ENCODE data around the gene DEPDC7. TPM values are rescaled to one million over a fixed set of nuclear protein-coding genes. Genes with fewer than 3 reads are reported as not detected.
"Not testable (repeated sequence)": the region's sequence is repeated elsewhere in the genome, so short reads cannot be mapped to it uniquely, and the experiment has no call there.

The DEPDC7 gene
- total RNA-seq, 1 experiment from 2014 or later = 4.4 TPM

DNA sequence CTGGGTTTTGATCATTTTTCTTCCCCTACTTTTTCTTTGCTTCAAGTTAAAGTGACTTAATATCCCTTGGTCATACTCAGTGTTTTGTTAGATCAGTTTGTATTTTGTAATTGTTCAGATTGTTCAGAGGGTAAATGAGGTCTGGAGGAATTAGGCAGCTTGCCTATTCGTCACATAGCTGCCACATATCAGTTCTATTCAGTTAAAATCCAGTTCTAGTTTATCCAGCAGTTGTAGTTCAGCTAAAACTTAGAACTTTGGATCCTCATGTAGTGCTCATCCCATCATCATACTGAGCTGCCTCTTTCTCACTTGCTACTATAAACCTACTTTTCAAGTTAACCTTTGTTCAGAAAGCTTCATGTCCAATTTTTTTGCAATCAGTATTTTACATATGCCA lies 47.1 kb upstream of the DEPDC7 start:
- no peaks in the 10 kb centered on the region for H3K4me1 ChIP-seq (ENCODE audit: insufficient read depth, low read length)
- H3K79me1 ChIP-seq (ENCODE audit: insufficient read depth, low read depth, low read length, poor library complexity, severe bottlenecking) = no peaks in the 10 kb centered on the region
- no peak overlapping the region for H3K4ac ChIP-seq (ENCODE audit: low read depth, low read length)
- H2BK12ac ChIP-seq (ENCODE audit: insufficient read length, low read depth, low read length) = no peak overlapping the region
- Mint-ChIP-seq H3K27me3 (ENCODE audit: low read depth) (no peaks in the 10 kb centered on the region), H3K27ac (peak overlapping the region in 1 of 3 experiments; percentile 87; a peak in 3 of 7 replicates), H3K4me3 (no peak overlapping the region), H3K9me3 (no peaks in the 10 kb centered on the region), H3K36me3 (ENCODE audit: insufficient read depth in 1 of 3, low read depth in 3 of 3) (peaks cover 39 to 85% (median 84%) of the 10 kb centered on the region in 3 experiments), H3K4me1 (0 out of 4 replicates have a peak, but pooled peaks cover 0 to 2% of the 10 kb centered on the region in 2 experiments)
- H3K23ac ChIP-seq (ENCODE audit: insufficient read length, low read depth, low read length) = no peak overlapping the region
- no peaks in the 10 kb centered on the region for H3K79me2 ChIP-seq (ENCODE audit: insufficient read depth, low read length)
- H2BK20ac ChIP-seq (ENCODE audit: low read depth, low read length, poor library complexity, severe bottlenecking) = no peak overlapping the region
- H4K8ac ChIP-seq (replicated peaks; ENCODE audit: insufficient read length, low read depth, low read length) = no peak overlapping the region
- TF ChIP-seq, protein P1, sequence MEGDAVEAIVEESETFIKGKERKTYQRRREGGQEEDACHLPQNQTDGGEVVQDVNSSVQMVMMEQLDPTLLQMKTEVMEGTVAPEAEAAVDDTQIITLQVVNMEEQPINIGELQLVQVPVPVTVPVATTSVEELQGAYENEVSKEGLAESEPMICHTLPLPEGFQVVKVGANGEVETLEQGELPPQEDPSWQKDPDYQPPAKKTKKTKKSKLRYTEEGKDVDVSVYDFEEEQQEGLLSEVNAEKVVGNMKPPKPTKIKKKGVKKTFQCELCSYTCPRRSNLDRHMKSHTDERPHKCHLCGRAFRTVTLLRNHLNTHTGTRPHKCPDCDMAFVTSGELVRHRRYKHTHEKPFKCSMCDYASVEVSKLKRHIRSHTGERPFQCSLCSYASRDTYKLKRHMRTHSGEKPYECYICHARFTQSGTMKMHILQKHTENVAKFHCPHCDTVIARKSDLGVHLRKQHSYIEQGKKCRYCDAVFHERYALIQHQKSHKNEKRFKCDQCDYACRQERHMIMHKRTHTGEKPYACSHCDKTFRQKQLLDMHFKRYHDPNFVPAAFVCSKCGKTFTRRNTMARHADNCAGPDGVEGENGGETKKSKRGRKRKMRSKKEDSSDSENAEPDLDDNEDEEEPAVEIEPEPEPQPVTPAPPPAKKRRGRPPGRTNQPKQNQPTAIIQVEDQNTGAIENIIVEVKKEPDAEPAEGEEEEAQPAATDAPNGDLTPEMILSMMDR (conservative IDR thresholded peaks at IDR 0.05) = no peak
- no peak overlapping the region for H2BK120ac ChIP-seq (ENCODE audit: low read depth, low read length, poor library complexity, severe bottlenecking)
- H2AFZ ChIP-seq (ENCODE audit: low read length) = no peak overlapping the region
- no peak for DNase-seq
- no peak overlapping the region for H2AK5ac ChIP-seq (ENCODE audit: insufficient read length, low read length)
- H4K5ac ChIP-seq (ENCODE audit: insufficient read length, low read depth, low read length) = no peak overlapping the region
- H3K23me2 ChIP-seq (ENCODE audit: insufficient read length, low read depth, low read length, poor library complexity, severe bottlenecking) = no peaks in the 10 kb centered on the region
- H3K18ac ChIP-seq (ENCODE audit: insufficient read length, low read depth, low read length) = no peak overlapping the region
- no peak overlapping the region for H3K56ac ChIP-seq (ENCODE audit: insufficient read length, low read depth, low read length)
- H3K27ac ChIP-seq (ENCODE audit: insufficient read length, low read depth, low read length) = no peak overlapping the region
- no peak overlapping the region for H2BK15ac ChIP-seq (ENCODE audit: low read depth, low read length)
- H3K27me3 ChIP-seq (ENCODE audit: insufficient read depth, low read length) = no peaks in the 10 kb centered on the region
- H3T11ph ChIP-seq (ENCODE audit: low read length) = no peak overlapping the region
- WGBS (ENCODE audit: extremely low coverage, insufficient read length, low lambda C conversion rate) = no CpG with 5 or more reads among the region's 1 CpG
- H4K20me1 ChIP-seq (ENCODE audit: control insufficient read depth, insufficient read depth, insufficient read length) = no peaks in the 10 kb centered on the region
- H2BK5ac ChIP-seq (ENCODE audit: insufficient read length, low read length) = no peak overlapping the region
- no peak overlapping the region for H3K14ac ChIP-seq (ENCODE audit: insufficient read depth, low read length)
- no peaks in the 10 kb centered on the region for H3K9me3 ChIP-seq (ENCODE audit: control insufficient read depth, low read depth, low read length)
- H3K4me2 ChIP-seq (ENCODE audit: insufficient read depth, insufficient read length, low read length) = no peak overlapping the region
- H3K9ac ChIP-seq (ENCODE audit: extremely low read depth, insufficient read length, low read length) = no peak overlapping the region
- H4K91ac ChIP-seq (ENCODE audit: insufficient read length, low read depth, low read length) = no peak overlapping the region

DNA sequence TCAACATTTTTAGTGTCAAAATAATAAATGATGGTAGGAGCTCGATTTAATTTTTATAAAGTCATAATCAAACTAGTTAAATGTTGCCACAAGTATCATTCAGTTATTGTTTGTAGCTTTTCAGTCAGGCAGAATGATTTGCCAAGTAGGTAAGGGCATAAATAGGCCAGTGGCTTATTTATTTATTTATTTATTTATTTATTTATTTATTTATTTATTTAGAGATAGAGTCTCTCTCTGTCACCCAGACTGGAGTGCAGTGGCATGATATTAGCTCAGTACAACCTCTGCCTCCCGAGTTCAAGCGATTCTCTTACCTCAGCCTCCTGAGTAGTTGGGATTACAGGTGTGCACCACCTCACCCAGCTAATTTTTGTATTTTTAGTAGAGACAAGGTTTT lies 43.4 kb upstream of the DEPDC7 start:
- not testable (repeated sequence) for H3K27me3 Mint-ChIP-seq (ENCODE audit: low read depth); H3K27me3 ChIP-seq (ENCODE audit: insufficient read depth, low read length); H3T11ph ChIP-seq (ENCODE audit: low read length); H2AK5ac ChIP-seq (ENCODE audit: insufficient read length, low read length); H3K9me3 Mint-ChIP-seq; H3K27ac ChIP-seq (ENCODE audit: insufficient read length, low read depth, low read length); H3K18ac ChIP-seq (ENCODE audit: insufficient read length, low read depth, low read length); H3K23me2 ChIP-seq (ENCODE audit: insufficient read length, low read depth, low read length, poor library complexity, severe bottlenecking); H3K14ac ChIP-seq (ENCODE audit: insufficient read depth, low read length); H4K20me1 ChIP-seq (ENCODE audit: control insufficient read depth, insufficient read depth, insufficient read length); H3K4me1 Mint-ChIP-seq; H3K56ac ChIP-seq (ENCODE audit: insufficient read length, low read depth, low read length); H3K23ac ChIP-seq (ENCODE audit: insufficient read length, low read depth, low read length); H4K5ac ChIP-seq (ENCODE audit: insufficient read length, low read depth, low read length); H3K9ac ChIP-seq (ENCODE audit: extremely low read depth, insufficient read length, low read length); H2BK20ac ChIP-seq (ENCODE audit: low read depth, low read length, poor library complexity, severe bottlenecking); H3K4me2 ChIP-seq (ENCODE audit: insufficient read depth, insufficient read length, low read length); H3K79me1 ChIP-seq (ENCODE audit: insufficient read depth, low read depth, low read length, poor library complexity, severe bottlenecking); DNase-seq; H4K91ac ChIP-seq (ENCODE audit: insufficient read length, low read depth, low read length); H4K8ac ChIP-seq (replicated peaks; ENCODE audit: insufficient read length, low read depth, low read length); H2BK15ac ChIP-seq (ENCODE audit: low read depth, low read length); H3K9me3 ChIP-seq (ENCODE audit: control insufficient read depth, low read depth, low read length); H3K4me3 Mint-ChIP-seq; H3K27ac Mint-ChIP-seq; H2AFZ ChIP-seq (ENCODE audit: low read length); H2BK12ac ChIP-seq (ENCODE audit: insufficient read length, low read depth, low read length); H2BK120ac ChIP-seq (ENCODE audit: low read depth, low read length, poor library complexity, severe bottlenecking); H3K4ac ChIP-seq (ENCODE audit: low read depth, low read length); H3K4me1 ChIP-seq (ENCODE audit: insufficient read depth, low read length); H2BK5ac ChIP-seq (ENCODE audit: insufficient read length, low read length); H3K79me2 ChIP-seq (ENCODE audit: insufficient read depth, low read length)
- H3K36me3 Mint-ChIP-seq (ENCODE audit: insufficient read depth in 1 of 3, low read depth in 3 of 3) = peaks cover 32 to 82% (median 79%) of the 10 kb centered on the region in 3 experiments; a peak in 6 of 7 replicates
- WGBS (ENCODE audit: extremely low coverage, insufficient read length, low lambda C conversion rate) = no CpG with 5 or more reads among the region's 3 CpGs

All from H9 (cell line).